ENCODE results near the gene EXOC2.

EXOC2 gene

GRCh38 chr6:446418-447366 is 246.2 kb downstream of the EXOC2 start:
- no peak for DNase-seq (ENCODE audit: low spot score)

GRCh38 chr6:445571-446417 is 247.1 kb downstream of the EXOC2 start:
- no peak for DNase-seq (ENCODE audit: low spot score)

GRCh38 chr6:444653-445275 is 248.2 kb downstream of the EXOC2 start:
- DNase-seq (ENCODE audit: low spot score) = no peak

GRCh38 chr6:443621-444159 is 249.2 kb downstream of the EXOC2 start:
- DNase-seq (ENCODE audit: low spot score) = no peak

GRCh38 chr6:441126-441920 is 251.6 kb downstream of the EXOC2 start:
- no peak for DNase-seq (ENCODE audit: low spot score)

- DNase-seq (ENCODE audit: low spot score) = no peak
These were observed 253.2 kb downstream of the EXOC2 start for GRCh38 chr6:439641-440167.

- DNase-seq (ENCODE audit: low spot score) = no peak
These were observed 254.2 kb downstream of the EXOC2 start for GRCh38 chr6:438634-439170.

- no peak for DNase-seq (ENCODE audit: low spot score)
These were observed 255.9 kb downstream of the EXOC2 start for GRCh38 chr6:437037-437392.

GRCh38 chr6:436308-437036 is 256.5 kb downstream of the EXOC2 start:
- DNase-seq (ENCODE audit: low spot score) = no peak

- DNase-seq (ENCODE audit: low spot score) = no peak
These were observed 257.3 kb downstream of the EXOC2 start for GRCh38 chr6:435441-436307.
